KG1 (cell line): Measurements from ENCODE around the gene TKT.
A peak's percentile ranks its signal among the peaks of the same experiment; 100 is the strongest.

Source experiments
- DNase-seq: peaks from one replicate; lab custom pipeline; 2025; lab: John Stamatoyannopoulos, UW

The TKT gene

DNA sequence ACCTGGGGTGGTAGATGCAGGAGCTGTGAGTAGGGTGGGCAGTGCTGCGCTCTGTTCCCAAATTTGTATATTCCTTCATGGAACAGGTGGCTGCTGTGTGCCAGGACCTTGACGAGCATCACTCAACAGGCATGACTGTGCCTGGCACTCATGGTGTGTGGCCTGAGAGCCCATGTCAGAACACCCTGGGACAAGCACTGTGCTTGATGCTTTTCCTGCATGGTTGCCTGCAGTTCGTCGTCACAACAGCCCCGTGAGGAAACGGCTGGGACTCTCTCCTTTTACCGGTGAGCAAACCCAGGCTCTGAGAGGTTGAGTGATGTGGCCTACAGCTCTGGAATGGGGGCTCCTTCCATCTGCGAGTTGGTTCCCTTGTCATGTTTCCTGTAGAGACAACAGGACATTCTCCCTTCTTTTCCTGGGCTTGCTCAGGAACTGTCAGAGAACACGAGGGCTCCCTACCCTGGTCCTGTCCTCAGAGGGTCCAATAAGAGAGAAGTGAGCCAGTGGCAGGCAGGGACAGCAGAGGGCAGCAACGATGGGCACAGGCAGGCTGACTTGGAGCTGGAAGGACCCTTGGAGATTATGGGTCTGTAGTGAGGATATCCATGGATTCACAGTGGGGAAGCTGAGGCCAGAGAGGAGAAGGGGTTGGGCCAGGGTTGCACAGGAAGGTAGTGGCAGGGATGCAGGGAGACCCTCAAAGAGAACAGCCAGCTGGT is 57.4 kb downstream of the TKT start:
- DNase-seq = no peak

DNA sequence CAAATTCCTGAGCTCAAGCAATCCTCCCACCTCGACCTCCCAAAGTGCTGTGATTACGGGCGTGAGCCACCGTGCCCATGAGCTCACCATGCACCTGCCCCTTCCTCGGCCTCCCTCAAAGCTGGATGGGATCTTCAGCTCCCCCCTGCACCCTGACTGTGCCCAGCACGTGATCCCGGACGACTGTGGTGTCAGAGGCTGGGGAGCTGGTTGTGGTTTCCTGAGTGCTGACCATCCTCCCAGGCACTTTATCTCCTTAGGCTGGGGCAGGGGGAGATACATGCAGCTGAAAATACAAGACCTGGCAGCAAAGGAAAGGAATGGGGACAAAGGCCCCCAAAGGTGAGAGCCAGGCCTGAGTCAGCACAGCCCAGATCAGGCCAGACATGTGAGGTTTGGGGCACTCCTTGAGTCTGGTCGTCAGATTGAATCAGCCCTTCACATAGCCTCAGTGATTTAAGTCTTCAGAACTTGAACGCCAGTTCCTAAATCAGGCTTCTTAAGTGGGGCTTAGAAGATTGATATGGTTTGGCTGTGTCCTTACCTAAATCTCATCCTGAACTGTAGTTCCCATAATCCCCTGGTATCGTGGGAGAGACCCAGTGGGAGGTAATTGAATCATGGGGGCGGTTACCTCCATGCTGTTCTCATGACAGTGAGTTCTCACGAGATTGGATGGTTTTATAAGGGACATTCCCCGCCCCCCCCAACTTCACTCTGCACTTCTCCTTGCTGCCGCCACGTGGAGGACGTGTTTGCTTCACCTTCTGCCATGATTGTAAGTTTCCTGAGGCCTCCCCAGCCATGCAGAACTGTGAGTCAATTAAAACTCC is 59.0 kb downstream of the TKT start:
- no peak for DNase-seq

DNA sequence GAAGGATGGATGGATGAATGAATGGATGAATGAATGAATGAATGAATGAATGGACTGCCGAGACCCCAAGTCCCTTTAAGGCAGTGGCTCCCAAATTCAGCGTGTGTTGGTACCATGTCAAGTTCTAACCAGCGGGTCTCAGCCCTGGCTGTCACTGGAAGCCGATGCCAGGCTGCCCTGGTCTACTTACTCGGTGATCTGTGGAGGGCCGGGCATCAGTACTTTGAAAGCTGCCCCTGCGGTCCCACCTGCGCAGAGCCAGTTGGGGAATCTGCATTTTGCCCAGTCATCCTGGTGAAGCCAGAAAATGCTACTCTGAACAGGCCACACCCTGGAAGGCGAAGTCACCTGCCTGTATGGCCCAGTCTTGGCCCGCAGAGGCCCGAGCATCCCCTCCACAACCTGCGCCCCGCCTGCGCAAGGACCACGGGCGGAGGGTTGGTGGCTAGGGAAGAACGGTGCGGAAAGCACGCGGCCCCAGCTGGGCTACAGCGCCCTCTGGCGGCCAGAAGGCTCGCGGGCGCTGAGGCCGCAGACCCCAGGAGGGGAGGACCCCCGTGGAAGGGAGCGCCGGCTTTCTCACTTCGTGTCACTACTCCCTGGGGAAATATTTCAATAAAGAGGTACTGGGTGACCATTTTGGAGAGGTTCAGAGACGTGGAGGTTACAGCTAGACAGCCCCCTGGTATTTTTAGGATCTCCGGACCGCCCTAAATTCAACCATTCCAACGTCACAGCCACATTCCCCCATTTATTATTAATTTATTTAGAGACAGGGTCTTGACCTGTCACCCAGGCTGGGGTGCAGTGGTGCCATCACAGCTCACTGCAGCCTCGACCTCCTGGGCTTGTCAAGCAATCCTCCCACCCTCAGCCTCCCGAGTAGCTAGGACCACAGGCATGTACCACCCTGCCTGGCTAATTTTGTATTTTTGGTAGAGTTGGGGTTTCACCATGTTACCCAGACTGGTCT is 59.9 kb downstream of the TKT start:
- DNase-seq = peak; percentile 37

DNA sequence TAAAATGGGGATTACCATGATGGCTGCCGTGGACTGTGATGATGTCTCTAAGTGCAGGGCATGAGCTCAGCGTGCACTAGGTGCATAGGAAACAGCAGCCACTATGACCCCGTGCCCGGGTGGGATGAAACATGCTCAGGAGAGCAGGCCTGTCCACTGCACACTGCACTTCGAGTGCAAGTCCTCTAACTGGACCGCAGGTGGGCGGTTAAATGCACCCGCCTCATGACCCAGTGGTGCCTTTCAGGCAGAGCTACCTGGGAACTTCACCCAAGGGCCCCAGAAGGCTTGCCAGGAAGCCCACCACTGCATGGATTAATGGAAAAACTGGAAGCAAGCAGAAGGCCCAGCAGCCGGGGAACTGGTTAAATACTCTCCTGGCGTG is 60.8 kb downstream of the TKT start:
- no peak for DNase-seq

DNA sequence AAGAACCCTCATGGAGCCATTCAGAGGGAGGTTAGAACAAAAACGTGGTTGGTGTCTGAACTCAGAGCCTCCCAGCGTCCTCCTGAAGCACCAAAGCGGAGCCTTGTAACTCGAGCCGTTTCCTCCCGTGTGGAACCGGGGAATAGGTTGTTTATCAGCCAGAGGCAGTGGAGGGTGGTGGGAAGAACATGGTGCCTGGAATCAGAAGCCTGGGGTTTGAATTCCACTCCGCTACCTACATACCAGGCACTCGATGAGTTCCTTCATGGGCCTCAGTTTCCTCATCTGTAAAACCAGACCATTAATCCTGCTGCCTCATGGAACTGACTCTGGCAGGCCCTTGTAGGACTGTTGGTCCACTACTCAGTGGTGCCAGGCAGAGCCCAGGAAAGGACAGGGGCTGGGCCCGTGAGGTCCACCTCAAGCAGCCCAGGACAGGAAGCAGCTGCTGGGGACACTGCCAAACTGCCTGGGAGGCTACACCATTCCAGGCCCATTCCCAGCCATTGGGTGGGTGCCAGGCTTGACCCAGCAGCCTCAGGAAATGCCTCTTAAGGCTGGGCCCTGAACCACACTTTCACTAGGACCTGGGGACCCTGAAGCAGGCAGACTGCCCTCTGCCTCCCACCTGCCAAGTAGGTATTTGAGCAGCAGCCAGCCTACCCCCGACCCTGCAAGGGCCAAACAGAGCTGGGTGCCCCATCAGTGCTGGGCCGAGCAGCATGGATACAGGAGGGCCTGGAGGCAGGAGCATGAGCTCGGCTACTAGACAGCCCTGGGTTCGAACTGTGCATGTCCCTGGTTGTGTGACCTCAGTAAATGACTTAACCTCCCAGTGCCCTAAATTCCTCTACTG is 61.4 kb downstream of the TKT start:
- no peak for DNase-seq

DNA sequence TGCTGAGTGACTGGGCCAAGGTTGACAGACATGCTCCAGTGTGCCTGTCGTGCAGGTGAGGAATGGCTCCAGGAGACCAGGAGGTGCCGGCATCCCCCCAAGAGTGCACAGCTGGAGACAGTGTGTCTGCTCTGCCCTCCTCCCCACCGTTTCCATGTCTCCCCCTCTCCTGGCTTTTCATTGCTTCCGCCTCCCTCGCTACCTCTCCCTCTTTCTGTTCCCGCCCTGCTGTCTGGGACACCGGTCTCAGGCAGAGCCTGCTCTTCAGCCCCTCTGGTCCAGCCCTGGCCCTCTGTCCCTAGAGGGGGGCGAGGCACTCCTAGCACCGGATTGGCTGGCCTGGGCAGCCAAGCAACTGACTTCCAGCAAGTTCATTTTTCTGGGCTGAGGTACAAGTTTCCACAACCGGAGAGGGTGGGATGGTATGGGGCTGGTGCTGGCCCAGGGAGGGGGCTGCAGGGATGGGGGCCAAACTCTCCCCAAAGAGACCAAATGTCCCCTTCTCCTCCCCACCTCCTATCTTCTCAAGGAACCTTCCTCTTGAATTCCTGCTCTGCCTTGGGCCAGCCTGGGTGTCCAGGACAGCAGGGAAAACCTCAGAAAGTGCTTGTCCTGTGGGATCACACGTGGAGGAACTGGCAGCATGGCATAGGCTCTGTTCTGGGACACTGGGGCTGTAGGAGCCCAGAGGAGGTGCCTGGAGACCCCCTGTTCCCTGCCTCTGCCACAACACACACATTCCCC is 62.2 kb downstream of the TKT start:
- no peak for DNase-seq

DNA sequence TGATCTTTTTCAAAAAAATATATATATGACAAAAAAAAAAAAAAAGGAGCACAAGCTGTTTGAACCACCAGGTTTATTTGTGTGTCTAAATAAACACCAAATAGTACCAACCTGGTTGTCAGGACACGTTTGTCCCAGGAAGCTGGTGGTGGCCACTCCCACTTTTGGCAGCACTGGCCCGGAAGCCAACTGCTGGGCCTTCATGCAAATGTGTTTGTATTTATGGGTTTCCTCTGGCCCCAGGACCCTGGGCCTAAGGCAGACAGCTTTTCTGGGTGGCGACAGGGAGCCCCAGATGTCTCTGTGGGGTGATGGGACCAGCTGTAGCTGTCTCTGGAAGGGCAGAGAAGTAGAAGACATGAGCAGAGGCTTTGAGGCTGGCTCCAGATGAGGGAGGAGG is 63.2 kb downstream of the TKT start:
- no peak for DNase-seq

DNA sequence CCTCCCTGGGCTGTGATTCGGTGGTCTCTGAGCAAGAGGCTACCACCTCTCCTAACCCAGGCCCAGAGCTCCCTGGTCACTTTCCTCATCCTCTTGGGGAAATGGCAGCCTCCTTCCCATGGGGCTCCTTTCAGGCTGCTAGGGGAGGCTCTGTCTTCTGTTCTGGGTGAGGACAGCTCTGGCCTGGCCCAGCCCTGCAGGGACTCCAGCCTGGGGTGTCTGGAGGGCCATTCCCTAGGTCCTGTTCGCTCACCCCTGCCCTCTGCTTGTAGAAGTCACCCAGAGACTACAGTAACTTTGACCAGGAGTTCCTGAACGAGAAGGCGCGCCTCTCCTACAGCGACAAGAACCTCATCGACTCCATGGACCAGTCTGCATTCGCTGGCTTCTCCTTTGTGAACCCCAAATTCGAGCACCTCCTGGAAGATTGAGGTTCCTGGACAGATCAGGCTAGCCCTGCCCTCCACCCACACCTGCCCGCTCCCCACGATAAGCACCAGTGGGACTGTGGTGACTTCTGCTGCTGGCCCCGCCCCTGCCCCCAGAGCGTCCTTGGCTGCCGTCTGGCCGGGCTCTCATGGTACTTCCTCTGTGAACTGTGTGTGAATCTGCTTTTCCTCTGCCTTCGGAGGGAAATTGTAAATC is 63.9 kb downstream of the TKT start:
- no peak for DNase-seq

DNA sequence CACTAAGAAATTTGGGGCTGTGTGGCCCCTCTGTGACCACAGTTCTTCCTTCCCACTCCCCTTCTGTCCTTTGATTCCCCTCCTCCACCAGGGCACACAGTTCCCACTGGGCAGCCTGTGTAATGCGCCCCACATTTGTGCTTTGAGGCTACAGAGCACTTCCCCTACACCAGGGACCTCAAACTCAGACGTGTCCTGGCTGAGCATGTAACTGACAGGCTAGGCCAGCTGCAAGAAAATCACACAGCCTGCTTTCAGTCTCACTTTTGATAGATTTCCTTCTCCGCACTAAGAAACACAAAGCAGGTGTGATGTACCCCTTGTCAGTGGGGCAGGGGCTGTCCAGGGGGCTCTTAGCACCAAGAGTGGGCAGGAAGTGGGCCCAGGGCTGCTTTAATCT is 65.2 kb downstream of the TKT start:
- DNase-seq = no peak

DNA sequence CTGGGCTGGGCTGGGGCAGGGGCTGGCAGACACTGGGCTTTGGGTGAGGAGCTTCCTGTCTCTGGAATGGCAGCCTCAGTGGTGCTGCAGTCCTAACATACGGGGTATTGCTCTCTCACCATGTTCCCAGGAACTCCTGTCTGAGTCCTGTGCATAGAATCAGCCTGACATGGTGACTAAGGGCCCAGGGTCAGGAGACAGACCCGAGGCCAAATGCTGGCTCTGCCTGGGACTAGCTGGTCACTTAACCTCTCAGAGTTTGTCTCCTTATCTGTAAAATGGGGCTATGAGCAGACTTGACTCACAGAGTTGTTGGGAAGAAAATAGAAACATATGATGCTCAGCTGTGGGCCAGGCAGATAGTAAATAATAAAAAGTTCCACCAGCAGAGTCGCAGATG is 66.5 kb downstream of the TKT start:
- no peak for DNase-seq

DNA sequence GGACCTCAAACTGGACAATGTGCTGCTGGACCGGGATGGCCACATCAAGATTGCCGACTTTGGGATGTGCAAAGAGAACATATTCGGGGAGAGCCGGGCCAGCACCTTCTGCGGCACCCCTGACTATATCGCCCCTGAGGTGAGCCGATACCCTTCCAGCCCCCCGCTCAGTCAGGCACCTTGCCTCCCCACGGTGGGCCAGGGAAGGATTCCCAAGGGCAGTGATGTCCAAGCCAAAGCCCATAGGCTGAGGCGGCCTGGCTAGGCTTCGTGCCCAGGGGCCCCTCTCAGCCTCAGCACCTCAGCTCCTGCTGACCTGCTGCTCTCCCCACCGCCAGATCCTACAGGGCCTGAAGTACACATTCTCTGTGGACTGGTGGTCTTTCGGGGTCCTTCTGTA is 67.1 kb downstream of the TKT start:
- DNase-seq = no peak

DNA sequence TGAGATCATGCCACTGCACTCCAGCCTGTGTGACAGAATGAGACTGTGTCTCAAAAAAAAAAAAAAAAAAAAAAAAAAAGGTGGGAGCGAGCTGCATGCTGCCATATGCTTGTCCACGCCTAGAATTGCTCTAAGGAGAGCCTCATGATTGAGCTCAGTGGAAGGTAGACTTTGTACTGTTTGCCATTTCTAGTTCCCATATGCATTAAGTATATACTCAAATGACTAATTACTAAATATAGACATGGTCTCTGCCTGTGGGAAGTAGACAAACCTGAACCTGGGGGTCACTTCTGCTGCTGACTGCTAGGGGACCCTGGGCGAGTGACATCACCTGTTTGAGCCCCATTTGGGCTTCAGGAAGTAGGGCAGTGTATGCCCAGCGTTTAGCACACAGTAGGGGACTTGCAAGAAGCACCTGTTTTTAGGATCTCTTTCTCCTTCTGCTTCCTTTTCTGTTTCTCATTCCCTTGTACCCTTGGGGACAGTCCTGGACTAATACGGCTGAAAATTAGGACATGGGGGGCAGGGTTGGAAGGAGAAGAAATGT is 67.6 kb downstream of the TKT start:
- no peak for DNase-seq

DNA sequence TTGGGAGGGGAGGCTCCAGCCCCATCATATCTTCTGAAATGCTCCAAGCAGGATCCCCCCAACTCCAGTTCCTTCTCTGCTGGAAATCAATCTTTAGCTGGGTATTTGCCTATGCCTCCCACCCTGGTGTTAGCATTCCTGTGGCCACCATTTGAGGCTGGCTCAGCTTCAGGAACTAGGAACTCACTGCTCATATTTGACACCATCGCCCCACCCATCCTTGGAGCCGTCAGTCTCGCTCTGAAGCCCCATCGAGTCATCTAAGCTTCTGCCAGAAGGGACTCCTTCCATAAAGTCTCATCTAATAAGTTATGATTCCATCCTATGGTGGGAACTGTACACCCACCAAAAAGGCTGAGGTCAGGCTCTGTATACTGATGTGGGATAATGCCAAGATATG is 68.4 kb downstream of the TKT start:
- no peak for DNase-seq

DNA sequence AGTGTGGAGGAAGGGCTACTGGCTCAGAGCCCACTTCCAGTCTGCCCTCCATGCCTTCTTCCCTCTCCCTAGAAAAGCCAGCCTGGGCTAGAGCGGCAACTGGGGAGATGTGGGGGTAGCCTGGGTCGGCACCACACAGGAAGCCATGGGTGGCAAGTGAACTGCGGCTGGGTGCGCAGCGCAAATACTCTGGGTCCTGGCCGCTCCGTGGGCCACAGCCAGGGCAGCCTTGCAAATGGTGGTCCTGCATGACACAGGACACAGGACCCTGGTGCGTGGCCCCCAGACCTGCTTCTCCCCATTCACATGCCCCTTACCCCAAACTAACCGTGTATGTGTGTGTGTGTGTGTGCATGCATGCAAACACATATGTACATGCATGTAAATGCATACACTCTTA is 69.1 kb downstream of the TKT start:
- DNase-seq = no peak

DNA sequence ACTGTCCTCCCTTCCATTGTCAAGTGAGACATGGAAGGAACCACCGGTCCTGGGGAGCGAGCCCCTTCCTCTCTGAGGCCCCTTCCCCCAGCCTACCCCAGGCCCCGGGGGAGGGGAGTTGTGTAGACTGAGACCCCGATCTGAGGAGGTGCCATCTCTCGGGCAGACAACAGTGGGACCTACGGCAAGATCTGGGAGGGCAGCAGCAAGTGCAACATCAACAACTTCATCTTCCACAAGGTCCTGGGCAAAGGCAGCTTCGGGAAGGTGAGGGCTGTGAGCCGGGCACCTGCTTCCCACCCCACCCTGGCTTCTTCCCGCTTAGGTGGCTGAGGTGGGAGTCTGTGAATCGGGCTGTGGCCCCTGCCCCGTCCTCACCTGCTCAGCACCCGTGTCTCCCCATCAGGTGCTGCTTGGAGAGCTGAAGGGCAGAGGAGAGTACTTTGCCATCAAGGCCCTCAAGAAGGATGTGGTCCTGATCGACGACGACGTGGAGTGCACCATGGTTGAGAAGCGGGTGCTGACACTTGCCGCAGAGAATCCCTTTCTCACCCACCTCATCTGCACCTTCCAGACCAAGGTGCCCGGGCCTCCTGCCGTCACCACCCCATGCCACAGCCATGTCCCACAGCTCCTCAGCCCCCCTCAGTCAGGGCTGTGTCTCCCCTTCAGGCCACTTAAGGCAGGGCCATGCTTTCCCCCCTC is 69.9 kb downstream of the TKT start:
- DNase-seq = no peak

DNA sequence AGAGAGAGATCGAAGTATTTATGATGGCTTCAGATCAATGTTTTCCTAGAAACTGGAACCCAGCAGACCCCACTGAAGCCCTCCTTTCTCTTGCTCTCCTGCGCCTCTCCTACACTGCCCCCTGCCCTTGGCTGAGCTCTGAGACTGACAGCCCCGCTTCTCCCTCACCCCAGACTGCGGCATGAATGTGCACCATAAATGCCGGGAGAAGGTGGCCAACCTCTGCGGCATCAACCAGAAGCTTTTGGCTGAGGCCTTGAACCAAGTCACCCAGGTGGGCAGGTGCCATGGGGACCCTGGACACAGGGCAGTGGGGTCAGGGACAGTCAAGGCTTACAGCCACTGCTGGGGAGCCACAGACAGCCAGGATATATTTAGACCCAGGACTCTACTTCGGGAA is 71.1 kb downstream of the TKT start:
- DNase-seq = no peak

DNA sequence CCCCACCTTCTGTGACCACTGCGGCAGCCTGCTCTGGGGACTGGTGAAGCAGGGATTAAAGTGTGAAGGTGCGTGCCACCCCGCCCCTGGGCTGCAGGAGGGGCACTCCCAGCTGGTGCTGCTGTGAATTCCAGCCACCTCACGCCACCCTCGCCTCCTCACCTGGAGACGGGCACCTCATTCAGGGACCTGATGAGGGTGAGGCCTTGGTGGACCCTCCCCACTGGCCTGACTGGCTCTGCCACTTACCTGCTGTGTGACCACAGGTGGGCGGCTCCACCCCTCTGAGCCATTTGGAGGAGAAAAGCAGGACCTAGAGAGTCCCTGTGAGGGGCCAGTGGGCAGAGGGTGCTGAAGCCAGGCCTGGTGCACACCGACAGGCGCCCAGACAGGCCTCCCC is 72.3 kb downstream of the TKT start:
- DNase-seq = no peak

DNA sequence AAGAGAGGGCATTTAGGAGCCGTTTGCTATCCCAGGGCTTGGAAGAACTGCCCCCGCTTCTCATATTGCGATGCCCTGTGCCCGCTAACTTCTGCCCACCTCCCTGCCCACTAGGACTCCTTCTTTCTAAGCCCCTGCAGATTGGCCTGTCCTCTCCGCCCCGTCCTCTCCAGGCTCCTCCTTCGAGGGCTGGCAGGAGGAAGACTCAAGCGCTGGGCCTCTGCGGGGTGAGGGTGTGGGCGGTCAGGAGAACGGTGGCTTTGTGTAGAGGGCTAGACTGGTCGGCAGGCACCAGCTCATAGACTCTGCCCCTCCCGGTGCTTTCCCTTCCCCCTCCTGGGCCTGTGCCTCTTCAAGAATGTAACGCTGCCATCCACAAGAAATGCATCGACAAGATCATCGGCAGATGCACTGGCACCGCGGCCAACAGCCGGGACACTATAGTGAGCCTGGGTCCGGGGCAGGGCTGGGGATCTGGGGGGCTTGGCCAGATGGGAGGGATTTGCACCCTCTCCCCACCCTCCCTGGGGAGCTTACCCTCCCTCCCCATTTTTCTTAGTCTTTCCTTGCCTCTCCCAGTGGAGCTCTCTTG is 73.0 kb downstream of the TKT start:
- no peak for DNase-seq

DNA sequence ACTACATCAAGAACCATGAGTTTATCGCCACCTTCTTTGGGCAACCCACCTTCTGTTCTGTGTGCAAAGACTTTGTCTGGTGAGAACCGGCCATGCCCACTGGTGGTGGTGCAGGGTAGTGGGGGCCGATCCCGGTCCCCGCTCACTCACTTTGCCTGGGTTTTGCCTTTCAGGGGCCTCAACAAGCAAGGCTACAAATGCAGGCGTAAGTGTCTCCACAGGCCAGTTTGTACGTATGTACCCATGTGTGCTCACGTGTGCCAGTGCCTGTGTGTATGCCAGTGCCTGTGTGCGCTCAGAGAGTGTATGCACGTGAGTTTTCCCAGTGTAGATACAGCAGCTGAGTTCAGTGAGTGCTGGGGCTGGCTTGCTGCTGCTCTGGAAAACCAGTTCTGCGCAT is 74.3 kb downstream of the TKT start:
- DNase-seq = no peak
